HL-60 (cell line): ENCODE data around the gene ABCC11.

Experiments used
- DNase-seq, 2 experiments: peaks; one replicate each; pipeline ENCODE4 v3.0.0-alpha.2; 2010 to 2020; ENCODE audit warnings: low read depth in 1 of 2, low spot score in 1 of 2
- H3K27ac ChIP-seq: fragments of 250-450 bp; sonication (Bioruptor Pico); replicated peaks from 2 replicates; pipeline ENCODE4 v1.5.1; 2020; ENCODE audit warnings: mild to moderate bottlenecking, moderate library complexity
- H3K27me3 ChIP-seq: fragments of 250-450 bp; sonication (Bioruptor Pico); 2 replicates; pipeline ENCODE4 v1.5.1; 2021; ENCODE audit warnings: mild to moderate bottlenecking, moderate library complexity; ENCODE audit not compliant: insufficient read depth, poor library complexity, severe bottlenecking
- H3K4me3 ChIP-seq: replicated peaks from 2 replicates; pipeline ENCODE4 v1.5.1; 2011; ENCODE audit warnings: mild to moderate bottlenecking, control low read depth, low read length; ENCODE audit not compliant: insufficient read depth
- GABPA ChIP-seq: IDR thresholded peaks from 2 replicates; pipeline ENCODE4 v1.6.1; 2012; ENCODE audit warnings: low read depth
- POLR2AphosphoS5 ChIP-seq: IDR thresholded peaks from 2 replicates; pipeline ENCODE4 v1.6.1; 2012; ENCODE audit warnings: low read depth
- SPI1 ChIP-seq: IDR thresholded peaks from 2 replicates; pipeline ENCODE4 v1.6.1; 2012; ENCODE audit warnings: low read depth, mild to moderate bottlenecking, borderline replicate concordance
- TF ChIP-seq, protein P1 (sequence below): IDR thresholded peaks from one replicate; pipeline ENCODE4 v1.5.1; 2011; ENCODE audit warnings: low read length, control low read depth, inconsistent platforms; ENCODE audit not compliant: insufficient read depth
- TF ChIP-seq, protein P2 (sequence below): IDR thresholded peaks from 2 replicates; pipeline ENCODE4 v1.6.1; 2012; ENCODE audit warnings: low read depth; ENCODE audit not compliant: insufficient replicate concordance

The ABCC11 gene

DNA sequence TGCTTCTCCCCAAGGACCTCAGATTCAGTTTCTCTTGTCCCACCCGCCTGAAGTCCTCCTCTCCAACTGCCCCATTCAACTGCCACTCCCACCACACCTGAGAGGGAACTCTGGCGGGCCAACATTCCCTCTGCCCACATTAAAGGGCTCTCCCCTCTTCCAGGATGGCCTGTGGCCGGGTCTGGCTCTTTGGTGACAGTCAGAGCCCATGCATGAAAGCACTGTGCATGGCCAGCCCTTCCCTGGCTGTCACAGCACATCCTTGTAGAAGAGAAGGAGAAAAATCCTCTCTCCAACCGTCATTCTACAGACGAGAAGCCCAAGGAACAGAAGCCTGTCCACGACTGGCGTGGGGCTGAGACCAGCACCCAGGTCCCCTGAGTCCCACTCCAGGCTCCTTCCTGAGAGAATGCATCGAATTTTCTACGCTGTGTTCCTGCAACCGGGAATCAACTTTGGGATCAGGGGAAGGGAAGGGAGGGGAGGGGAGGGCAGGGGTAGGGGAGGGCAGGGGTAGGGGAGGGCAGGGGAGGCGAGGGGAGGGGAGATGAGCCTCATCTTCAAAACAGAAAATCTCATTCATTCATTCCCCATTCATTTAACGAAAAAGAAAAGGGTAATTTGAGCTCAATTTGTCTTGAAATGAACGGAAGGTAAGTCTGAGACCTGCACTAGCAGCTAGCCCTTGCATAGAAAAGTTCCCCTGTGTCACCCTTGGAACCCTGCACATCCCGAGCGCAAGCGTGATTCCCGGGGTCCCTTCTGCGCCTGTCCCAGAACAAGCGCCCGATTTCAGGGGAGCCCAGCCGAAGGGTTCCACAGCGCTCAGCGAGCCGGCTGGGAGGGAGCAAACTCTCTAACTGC, 91.2 kb downstream of the ABCC11 start, which contains the start of gene ABCC12:
ABCC12 (minus strand) TSS at position 68 of the 864 bp plus-strand sequence. CDS start 9,569 bp downstream, outside the sequence.
- no peak for DNase-seq
- Histone ChIP-seq H3K27ac (no peak within 1 kb of the TSS), H3K27me3 (no peaks in the 10 kb centered on the region), H3K4me3 (no peak within 1 kb of the TSS)
- TF ChIP-seq, protein P1, sequence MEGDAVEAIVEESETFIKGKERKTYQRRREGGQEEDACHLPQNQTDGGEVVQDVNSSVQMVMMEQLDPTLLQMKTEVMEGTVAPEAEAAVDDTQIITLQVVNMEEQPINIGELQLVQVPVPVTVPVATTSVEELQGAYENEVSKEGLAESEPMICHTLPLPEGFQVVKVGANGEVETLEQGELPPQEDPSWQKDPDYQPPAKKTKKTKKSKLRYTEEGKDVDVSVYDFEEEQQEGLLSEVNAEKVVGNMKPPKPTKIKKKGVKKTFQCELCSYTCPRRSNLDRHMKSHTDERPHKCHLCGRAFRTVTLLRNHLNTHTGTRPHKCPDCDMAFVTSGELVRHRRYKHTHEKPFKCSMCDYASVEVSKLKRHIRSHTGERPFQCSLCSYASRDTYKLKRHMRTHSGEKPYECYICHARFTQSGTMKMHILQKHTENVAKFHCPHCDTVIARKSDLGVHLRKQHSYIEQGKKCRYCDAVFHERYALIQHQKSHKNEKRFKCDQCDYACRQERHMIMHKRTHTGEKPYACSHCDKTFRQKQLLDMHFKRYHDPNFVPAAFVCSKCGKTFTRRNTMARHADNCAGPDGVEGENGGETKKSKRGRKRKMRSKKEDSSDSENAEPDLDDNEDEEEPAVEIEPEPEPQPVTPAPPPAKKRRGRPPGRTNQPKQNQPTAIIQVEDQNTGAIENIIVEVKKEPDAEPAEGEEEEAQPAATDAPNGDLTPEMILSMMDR: no peak
- TF ChIP-seq GABPA: no peak
- no peak for TF ChIP-seq SPI1
- TF ChIP-seq, protein P2, sequence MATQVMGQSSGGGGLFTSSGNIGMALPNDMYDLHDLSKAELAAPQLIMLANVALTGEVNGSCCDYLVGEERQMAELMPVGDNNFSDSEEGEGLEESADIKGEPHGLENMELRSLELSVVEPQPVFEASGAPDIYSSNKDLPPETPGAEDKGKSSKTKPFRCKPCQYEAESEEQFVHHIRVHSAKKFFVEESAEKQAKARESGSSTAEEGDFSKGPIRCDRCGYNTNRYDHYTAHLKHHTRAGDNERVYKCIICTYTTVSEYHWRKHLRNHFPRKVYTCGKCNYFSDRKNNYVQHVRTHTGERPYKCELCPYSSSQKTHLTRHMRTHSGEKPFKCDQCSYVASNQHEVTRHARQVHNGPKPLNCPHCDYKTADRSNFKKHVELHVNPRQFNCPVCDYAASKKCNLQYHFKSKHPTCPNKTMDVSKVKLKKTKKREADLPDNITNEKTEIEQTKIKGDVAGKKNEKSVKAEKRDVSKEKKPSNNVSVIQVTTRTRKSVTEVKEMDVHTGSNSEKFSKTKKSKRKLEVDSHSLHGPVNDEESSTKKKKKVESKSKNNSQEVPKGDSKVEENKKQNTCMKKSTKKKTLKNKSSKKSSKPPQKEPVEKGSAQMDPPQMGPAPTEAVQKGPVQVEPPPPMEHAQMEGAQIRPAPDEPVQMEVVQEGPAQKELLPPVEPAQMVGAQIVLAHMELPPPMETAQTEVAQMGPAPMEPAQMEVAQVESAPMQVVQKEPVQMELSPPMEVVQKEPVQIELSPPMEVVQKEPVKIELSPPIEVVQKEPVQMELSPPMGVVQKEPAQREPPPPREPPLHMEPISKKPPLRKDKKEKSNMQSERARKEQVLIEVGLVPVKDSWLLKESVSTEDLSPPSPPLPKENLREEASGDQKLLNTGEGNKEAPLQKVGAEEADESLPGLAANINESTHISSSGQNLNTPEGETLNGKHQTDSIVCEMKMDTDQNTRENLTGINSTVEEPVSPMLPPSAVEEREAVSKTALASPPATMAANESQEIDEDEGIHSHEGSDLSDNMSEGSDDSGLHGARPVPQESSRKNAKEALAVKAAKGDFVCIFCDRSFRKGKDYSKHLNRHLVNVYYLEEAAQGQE: no peak
- no peak for TF ChIP-seq POLR2AphosphoS5

DNA sequence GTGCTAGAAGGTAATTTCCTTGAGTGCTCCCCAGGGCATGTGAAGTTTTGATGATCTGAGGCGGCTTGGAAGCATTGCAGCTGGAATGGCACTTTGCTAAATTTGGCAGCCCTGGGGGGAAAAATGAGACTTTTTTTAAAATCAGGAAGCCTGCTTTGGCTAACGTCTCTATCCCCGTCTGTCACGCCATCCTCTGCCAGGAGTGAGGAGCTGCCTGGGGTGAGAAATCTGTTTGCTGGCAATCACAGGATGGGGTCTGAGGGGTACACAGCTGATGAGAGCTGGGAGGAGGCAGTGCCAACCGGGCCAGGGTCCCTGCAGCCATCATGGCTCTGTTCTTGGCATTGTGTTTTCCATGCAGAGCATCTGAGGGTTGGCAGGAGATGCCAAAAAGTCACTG, 93.6 kb downstream of the ABCC11 start:
- TF ChIP-seq, protein P2: no peak
- TF ChIP-seq GABPA (no peak), SPI1 (no peak), POLR2AphosphoS5 (no peak)
- TF ChIP-seq, protein P1: no peak
- Histone ChIP-seq H3K4me3 (no peak overlapping the region), H3K27ac (no peak overlapping the region), H3K27me3 (no peaks in the 10 kb centered on the region)
- no peak for DNase-seq

DNA sequence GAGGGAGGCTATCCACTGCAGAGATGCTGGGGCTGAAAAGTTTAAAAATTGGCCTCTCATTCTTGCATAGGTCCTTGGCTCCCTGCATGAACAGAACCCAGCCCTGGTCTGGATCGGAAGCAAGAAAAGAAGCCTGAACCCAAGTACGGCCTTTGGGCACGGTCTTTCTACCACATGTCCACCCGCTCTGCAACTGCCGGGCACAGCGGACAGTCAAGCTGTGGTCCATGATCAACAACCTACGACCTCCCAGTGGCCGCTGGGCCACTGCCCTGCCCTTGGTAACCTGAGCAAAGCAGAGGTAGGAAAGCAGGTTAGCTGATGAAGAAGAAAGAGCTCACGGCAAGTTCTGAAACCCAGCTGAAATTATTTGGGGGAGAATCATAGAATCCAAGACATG, 95.1 kb downstream of the ABCC11 start:
- DNase-seq: no peak
- no peak for TF ChIP-seq SPI1
- TF ChIP-seq, protein P1: no peak
- TF ChIP-seq, protein P2: no peak
- no peak for TF ChIP-seq POLR2AphosphoS5
- TF ChIP-seq GABPA: no peak

More for the DNA sequence above, 95.1 kb downstream of the ABCC11 start:
- no peak overlapping the region for H3K27ac ChIP-seq
- H3K4me3 ChIP-seq: no peak overlapping the region
- no peaks in the 10 kb centered on the region for H3K27me3 ChIP-seq
